NCI-H2196 (cell line): ENCODE data around the gene ENDOV.

Experiments used
- DNase-seq: peaks from one replicate; lab custom pipeline; 2025; ENCODE audit not compliant: unreplicated experiment; lab: John Stamatoyannopoulos, UW

ENDOV gene

GRCh38 chr17:80415626-80416137 is 715 bp downstream of the ENDOV start:
- no peak for DNase-seq

GRCh38 chr17:80416260-80416939 is 1.4 kb downstream of the ENDOV start:
- no peak for DNase-seq

- no peak for DNase-seq
Measured at GRCh38 chr17:80416940-80417293, 1.9 kb downstream of the ENDOV start.

GRCh38 chr17:80418589-80418988 is 3.6 kb downstream of the ENDOV start:
- no peak for DNase-seq

- no peak for DNase-seq
Measured at GRCh38 chr17:80419255-80419654, 4.3 kb downstream of the ENDOV start.

GRCh38 chr17:80421381-80422090 is 6.6 kb downstream of the ENDOV start:
- no peak for DNase-seq

GRCh38 chr17:80422276-80422675 is 7.3 kb downstream of the ENDOV start:
- no peak for DNase-seq

- no peak for DNase-seq
Measured at GRCh38 chr17:80422981-80423380, 8.0 kb downstream of the ENDOV start.

- DNase-seq, result no peak
Measured at GRCh38 chr17:80423536-80424225, 8.7 kb downstream of the ENDOV start.

GRCh38 chr17:80424261-80424660 is 9.3 kb downstream of the ENDOV start:
- DNase-seq, result no peak

- DNase-seq, result no peak
Measured at GRCh38 chr17:80424878-80425765, 10.2 kb downstream of the ENDOV start.

GRCh38 chr17:80425835-80426426 is 11.0 kb downstream of the ENDOV start:
- DNase-seq, result no peak

GRCh38 chr17:80426671-80427326 is 11.8 kb downstream of the ENDOV start:
- DNase-seq, result peak; percentile 91

- DNase-seq, result no peak
Measured at GRCh38 chr17:80427366-80428282, 12.7 kb downstream of the ENDOV start.

- no peak for DNase-seq
Measured at GRCh38 chr17:80428363-80428762, 13.4 kb downstream of the ENDOV start.

- DNase-seq, result no peak
Measured at GRCh38 chr17:80428796-80429195, 13.8 kb downstream of the ENDOV start.

- DNase-seq, result no peak
Measured at GRCh38 chr17:80429356-80430275, 14.6 kb downstream of the ENDOV start.
